T47D (cell line): Measurements from ENCODE around the gene SNAI1.
"Not testable (repeated sequence)": the region's sequence is repeated elsewhere in the genome, so short reads cannot be mapped to it uniquely, and the experiment has no call there.

ENCODE experiments used
- DNase-seq, 2 experiments: peaks; one replicate each; pipeline versions ENCODE4 v3.0.0 to v3.0.0-alpha.2; 2011 to 2012; ENCODE audit warnings: low read depth in 1 of 2, low spot score in 1 of 2
- JUND ChIP-seq: IDR thresholded peaks from 2 replicates; pipeline ENCODE4 v1.6.1; 2012; ENCODE audit warnings: low read depth
- in situ Hi-C: cut with HindIII; loops from 2 replicates; pipeline ENCODE4 v1.10.0; 2016; ENCODE audit warnings: low sequenced_read_pairs, low pct_unique_long_range_greater_than_20kb

The SNAI1 gene

DNA sequence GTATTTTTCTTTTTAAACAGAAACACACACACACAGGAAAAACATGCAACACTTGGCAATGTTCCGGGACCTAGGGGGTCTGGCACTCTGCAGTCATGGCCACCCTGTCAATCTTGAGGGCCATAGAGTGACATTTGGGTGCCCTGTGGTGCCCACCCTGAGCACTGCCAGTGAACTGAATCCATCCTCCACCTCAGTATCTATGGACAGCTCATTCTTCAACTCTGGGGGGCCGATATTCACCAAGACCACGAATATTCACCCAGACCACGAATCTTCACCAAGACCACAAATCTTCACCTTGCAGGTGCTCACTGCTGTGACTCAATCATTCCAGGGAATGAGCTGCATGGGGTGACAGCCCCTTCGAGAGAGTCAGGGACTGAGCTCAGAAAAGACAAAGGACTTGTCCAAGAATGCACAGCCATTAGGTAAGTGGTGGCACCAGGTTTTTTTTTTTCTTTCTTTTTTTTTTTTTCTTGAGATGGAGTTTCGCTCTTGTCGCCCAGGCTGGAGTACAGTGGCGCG lies 19.1 kb downstream of the SNAI1 start:
- no peak for DNase-seq
- no peak for TF ChIP-seq JUND
- in situ Hi-C loops, result no loop called here

- no peak for TF ChIP-seq JUND
- DNase-seq, result no peak
- in situ Hi-C loops, result no loop called here
Measured at GRCh38 chr20:50003253-50003656, 20.5 kb downstream of the SNAI1 start.

DNA sequence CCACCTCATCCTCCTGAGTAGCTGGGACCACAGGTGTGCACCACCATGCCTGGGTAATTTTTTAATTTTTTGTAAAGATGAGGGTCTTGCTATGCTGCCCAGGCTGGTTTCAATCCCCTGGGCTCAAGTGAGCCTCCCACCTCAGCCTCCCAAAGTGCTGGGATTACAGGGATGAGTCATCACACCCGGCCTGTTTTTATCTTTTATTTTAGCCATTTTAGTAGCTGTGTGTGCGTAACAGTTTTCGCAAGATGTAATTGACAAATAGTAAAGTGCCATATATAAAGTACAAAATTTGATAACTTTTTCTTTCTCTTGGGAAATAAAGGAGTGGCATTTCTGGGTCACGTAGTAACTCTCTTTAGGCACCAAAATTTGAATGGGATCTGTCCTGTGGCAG lies 21.4 kb downstream of the SNAI1 start:
- no peak for TF ChIP-seq JUND
- in situ Hi-C loops, result no loop called here
- DNase-seq, result no peak

DNA sequence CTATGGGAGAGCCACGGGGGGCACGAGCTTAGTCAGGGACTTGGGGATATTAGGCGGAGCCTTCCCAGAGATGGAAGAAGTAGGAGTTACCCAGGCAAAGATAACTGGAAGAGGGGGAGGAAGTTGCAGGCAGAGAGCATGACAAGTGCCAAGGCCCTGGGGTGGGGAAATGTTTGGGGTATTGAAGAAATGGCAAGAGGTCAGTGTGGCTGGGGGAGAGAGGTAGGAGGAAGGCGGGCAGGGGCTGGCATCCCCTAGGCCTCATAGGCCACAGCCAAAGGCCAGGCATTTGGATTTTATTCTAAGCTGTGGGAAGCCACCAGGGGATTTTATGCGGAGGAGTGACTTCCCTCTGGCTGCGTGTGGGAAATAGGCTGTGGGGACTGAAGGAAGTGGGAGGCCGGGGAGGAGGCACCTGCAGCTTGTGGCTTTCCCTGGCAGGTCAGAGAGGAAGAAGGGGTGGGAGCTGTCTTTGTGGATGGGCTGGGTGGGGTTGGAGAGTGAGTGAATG lies 22.7 kb downstream of the SNAI1 start:
- no peak for DNase-seq
- in situ Hi-C loops, result no loop called here
- no peak for TF ChIP-seq JUND

DNA sequence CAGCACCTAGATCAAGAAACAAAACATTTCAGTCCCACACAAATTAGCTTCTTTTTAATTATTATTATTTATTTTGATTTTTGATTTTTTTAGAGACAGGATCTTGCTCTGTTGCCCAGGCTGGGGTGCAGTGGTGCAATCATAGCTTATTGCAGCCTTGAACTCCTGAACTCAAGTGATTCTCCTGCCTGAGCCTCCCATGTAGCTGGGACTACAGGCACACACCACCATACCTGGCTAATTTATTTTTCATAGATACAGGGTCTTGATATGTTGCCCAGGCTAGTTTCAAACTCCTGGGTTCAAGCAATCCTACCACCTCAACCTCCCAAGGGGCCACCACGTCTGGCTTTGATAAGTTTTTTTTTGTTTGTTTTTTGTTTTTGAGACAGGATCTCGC lies 24.6 kb downstream of the SNAI1 start:
- DNase-seq, result no peak
- TF ChIP-seq JUND, result no peak
- in situ Hi-C loops, result no loop called here

- TF ChIP-seq JUND, result no peak
- DNase-seq, result no peak
- in situ Hi-C loops, result no loop called here
Measured at GRCh38 chr20:50008007-50008406, 25.2 kb downstream of the SNAI1 start.

DNA sequence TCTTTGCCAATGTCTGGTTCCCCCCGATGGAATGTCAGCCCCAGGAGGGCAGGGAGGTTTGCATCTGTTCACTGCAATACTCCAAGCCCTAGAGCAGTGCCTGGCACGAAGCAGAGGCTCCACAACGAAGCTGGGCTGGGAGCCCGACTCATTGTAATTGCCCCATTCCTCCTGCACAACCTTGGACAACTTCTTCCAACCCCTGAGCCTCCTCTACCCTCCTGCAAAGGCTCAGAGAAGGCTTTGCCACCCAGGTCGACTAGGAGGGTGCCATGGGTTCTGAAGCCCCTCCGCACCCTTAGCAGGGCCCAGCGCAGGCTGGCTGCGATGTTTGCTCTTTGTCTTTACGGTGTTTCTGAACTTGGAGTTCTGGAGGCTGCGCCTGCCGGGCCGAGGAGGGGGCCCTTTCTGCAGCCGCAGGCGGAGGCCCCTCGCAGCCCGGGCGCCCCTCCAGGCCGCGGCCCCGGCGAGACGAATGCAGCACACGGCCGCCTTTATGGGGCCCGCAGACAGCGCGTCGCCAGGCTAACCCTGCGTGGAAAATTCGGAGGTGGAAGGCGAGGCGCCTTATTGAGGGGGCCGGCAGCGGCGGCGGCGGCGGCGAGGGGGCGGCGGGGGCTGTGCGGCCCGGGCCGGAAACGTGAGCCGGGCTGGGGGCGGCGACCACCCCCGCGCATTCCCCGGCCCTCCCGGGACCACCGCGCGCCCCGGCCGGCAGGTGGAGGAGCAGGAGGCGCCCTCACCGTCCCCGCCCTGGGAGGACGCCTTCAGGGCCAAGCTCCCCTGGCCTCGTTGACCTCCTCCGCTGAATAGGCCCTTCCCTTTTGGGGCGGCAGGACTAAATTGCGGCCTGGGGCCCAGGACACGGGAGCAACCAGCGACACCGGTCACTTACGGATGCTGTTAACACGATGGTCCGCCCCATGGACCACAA lies 27.0 kb downstream of the SNAI1 start:
- in situ Hi-C loops, result no loop called here
- TF ChIP-seq JUND, result no peak
- no peak for DNase-seq

- in situ Hi-C loops, DNase-seq: not testable (repeated sequence)
Measured at GRCh38 chr20:50011597-50011996, 28.8 kb downstream of the SNAI1 start.

DNA sequence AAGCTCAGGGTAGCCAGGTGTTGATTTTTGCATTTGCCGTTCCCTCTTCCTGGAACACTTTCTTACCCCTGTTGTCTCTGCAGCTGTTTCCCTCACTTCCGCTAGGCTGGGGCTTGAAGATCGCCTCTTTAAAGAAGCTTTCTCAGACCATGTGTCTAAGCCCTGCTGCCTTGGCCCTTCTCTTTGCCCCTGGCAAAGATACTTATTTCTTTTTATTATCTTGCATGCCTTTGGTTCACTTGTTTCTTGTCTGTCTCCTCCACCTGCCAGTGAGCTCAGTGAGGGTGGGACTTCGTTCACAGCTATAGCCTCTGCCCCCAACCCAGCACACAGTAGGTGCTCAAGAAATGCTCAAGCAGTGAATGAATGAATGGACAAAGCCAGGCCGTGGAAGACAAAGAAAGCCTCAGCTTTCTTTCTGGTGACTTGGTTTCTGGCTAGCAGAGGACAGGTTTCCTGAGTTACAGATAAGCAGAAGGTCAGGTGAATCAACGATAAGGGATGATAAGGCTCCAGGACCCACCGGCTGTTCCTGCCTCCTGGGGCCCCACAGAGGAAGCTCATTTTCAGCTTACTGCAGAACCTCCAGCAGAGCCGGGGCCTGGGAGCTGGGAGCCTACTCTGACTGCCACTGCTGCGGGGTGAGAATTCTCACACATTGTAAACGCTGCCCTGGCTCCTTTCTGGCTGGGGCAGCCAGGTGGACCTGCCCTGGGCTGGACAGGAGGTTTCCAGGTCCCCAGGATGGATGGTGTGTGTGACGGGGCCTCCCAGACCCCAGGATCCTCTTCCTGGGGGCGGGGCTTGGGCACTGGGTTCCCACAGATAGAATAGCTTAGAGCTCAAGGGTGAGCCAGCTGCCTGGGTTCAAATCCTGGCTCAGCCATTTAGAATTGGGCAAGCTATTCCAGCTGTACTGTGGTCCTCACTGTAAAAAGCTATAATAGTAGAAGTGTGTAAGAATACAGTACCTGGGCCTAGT lies 29.8 kb downstream of the SNAI1 start:
- in situ Hi-C loops, result no loop called here
- no peak for DNase-seq
- TF ChIP-seq JUND, result no peak

- DNase-seq, result no peak
- in situ Hi-C loops, result no loop called here
Measured at GRCh38 chr20:50013976-50014375, 31.2 kb downstream of the SNAI1 start.

GRCh38 chr20:50014570-50015562 lies 32.1 kb downstream of the SNAI1 start:
- no peak for DNase-seq
- no peak for TF ChIP-seq JUND
- in situ Hi-C loops, result no loop called here

More at GRCh38 chr20:50013976-50014375, 31.2 kb downstream of the SNAI1 start:
- TF ChIP-seq JUND, result no peak
